Uterus (tissue), 4 donors: ENCODE results near the gene NQO2. TPM values are rescaled to one million over a fixed set of nuclear protein-coding genes. Genes with fewer than 3 reads are reported as not detected.

Experiments
- DNase-seq, 2 donors: peaks; one replicate each; pipeline ENCODE4 v3.0.0-alpha.2; 2019 to 2020
- H3K27ac ChIP-seq, 2 donors: fragments of 200-600 bp; sonication (generic); 1 replicate in 1 of 2; 2 replicates in 1 of 2; pipeline ENCODE4 v1.5.1; 2016 to 2018
- H3K27me3 ChIP-seq, 2 donors: fragments of 200-600 bp; sonication (generic); one replicate each; pipeline ENCODE4 v1.5.1; 2018 to 2019; ENCODE audit warnings: control low read depth in 1 of 2
- H3K36me3 ChIP-seq, 2 donors: fragments of 200-600 bp; sonication (generic); one replicate each; pipeline ENCODE4 v1.5.1; 2019; ENCODE audit warnings: control low read depth in 1 of 2
- H3K4me1 ChIP-seq, 2 donors: fragments of 200-600 bp; sonication (generic); one replicate each; pipeline ENCODE4 v1.5.1; 2018 to 2019; ENCODE audit warnings: control low read depth in 1 of 2
- H3K4me3 ChIP-seq, 2 donors: fragments of 200-600 bp; sonication (generic); 1 replicate in 1 of 2; 2 replicates in 1 of 2; pipeline ENCODE4 v1.5.1; 2018 to 2019; ENCODE audit warnings: mild to moderate bottlenecking in 1 of 2
- H3K9me3 ChIP-seq, 2 donors: fragments of 200-600 bp; sonication (generic); one replicate each; pipeline ENCODE4 v1.5.1; 2019; ENCODE audit warnings: control low read depth in 1 of 2
- POLR2A ChIP-seq, 2 donors: fragments of 450-650 bp; IDR thresholded peaks; one replicate each; pipeline ENCODE4 v1.6.1; 2016; ENCODE audit warnings: antibody characterized with exemption in 2 of 2, mild to moderate bottlenecking in 1 of 2, moderate library complexity in 1 of 2
- intact Hi-C: fragments of 100-400 bp; cut with DNase I; formaldehyde crosslinking; loops from one replicate; pipeline ENCODE4 v1.15.1; 2023; ENCODE audit warnings: low total_unique reads
- small RNA-seq: library from RNA; depleted of rRNA; stranded (forward); fragments of <200 nt; gene quantifications from one replicate; pipeline ENCODE3, GENCODE V24; 2016
- total RNA-seq, 4 donors: library from RNA; depleted of rRNA in 3 of 4; stranded (reverse); fragments of >200 nt in 3 of 4; gene quantifications; one replicate each; pipeline versions ENCODE4 v1.1.0 to v1.2.4, GENCODE V29; 2014 to 2023
- TF ChIP-seq, protein P1 (sequence below), 4 experiments: fragments of 200-600 bp in 2 of 4; fragments of 450-650 bp in 2 of 4; sonication (generic) in 2 of 4; IDR thresholded peaks; one replicate each; pipeline ENCODE4 v1.5.1; 2016 to 2019; ENCODE audit warnings: antibody characterized with exemption in 4 of 4, mild to moderate bottlenecking in 2 of 4, moderate library complexity in 1 of 4
- donor health status: DM: yes; HTN: yes; CAD: no.

The NQO2 gene
- total RNA-seq, 4 donors from 2014 or later: 7.8 to 50.3 (median 21.6) TPM

DNA sequence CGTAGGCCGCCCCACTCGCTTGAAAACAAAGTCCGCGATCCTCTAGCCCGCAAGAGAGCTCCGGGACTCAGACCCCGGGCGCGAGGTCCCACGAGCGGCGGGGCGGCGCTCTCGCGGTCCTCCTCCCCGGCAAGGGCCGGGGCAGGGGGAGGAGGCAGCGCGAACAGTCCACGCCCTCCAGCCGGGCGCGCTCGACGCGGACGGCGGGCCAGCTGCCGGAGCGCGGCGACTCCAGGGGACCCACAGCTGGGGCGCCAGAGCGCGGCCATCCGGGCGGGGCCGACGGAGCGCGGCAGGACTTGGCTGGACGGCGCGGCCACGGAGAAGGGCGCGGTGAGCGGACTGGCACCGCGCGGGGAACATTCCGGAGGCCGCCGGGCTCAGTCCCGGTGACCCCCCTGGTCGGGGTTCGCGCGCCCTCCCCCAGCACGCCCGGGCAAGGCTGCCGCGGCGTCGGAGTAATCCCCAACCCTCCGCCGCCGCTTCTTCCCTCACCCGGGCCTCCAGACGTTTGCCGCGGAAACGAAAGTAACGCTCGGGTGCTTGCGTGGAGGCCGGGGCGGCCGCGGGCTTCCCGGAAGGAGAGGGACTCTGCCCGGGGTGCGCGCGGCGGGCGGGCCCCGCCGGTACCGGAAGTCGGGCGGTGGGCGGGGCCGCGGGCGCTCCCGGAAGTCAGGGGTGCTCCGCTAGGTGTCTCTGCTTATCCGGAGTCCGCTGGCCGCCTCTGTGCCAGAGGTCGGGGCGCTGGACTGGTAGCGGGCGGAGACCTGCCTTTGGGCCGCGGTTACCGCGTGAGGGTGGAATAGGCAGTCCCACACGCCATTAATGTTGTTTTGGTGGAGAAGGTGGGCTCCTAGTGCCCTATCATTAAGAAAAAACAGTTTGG is 68.9 kb downstream of the NQO2 start, which contains the start of gene RIPK1:
RIPK1 (plus strand) TSS at position 166 of the 886 bp plus-strand sequence. CDS start 8,330 bp downstream, outside the sequence.
- peaks cover 0 to 4% of the 10 kb centered on the region in 2 donors for H3K4me1 ChIP-seq
- intact Hi-C loops: loop anchor here (5.0 kb wide), 1 partner anchor 76 kb away; no protein-coding TSS in a partner anchor
- DNase-seq: peak; percentile 93 to 94

More for the DNA sequence above, 68.9 kb downstream of the NQO2 start, which contains the start of gene RIPK1:
- Histone ChIP-seq H3K9me3 (no peaks in the 10 kb centered on the region), H3K27me3 (no peaks in the 10 kb centered on the region), H3K36me3 (no peaks in the 10 kb centered on the region), H3K4me3 (peak within 1 kb of the TSS; percentile 61 to 98), H3K27ac (peak within 1 kb of the TSS; percentile 97 to 100)
- peak; percentile 85 to 92 for TF ChIP-seq POLR2A (IDR thresholded peaks at IDR 0.05)
- TF ChIP-seq, protein P1, sequence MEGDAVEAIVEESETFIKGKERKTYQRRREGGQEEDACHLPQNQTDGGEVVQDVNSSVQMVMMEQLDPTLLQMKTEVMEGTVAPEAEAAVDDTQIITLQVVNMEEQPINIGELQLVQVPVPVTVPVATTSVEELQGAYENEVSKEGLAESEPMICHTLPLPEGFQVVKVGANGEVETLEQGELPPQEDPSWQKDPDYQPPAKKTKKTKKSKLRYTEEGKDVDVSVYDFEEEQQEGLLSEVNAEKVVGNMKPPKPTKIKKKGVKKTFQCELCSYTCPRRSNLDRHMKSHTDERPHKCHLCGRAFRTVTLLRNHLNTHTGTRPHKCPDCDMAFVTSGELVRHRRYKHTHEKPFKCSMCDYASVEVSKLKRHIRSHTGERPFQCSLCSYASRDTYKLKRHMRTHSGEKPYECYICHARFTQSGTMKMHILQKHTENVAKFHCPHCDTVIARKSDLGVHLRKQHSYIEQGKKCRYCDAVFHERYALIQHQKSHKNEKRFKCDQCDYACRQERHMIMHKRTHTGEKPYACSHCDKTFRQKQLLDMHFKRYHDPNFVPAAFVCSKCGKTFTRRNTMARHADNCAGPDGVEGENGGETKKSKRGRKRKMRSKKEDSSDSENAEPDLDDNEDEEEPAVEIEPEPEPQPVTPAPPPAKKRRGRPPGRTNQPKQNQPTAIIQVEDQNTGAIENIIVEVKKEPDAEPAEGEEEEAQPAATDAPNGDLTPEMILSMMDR (IDR thresholded peaks at IDR 0.05): peak; percentile 39 to 51 (median 49)

Small RNA genes lying within 50 kb of the gene (small RNA-seq; reads per million reads assigned to genes)
- gene AL133351.4: not detected

Other genes with a start within 250 kb of the NQO2 start
- 1 to 10 TPM; 1.2 to 6.4 (median 1.3) TPM for gene MYLK4, start 249.0 kb upstream of the NQO2 start, total RNA-seq
- gene WRNIP1, start 234.5 kb upstream of the NQO2 start, total RNA-seq: 10 to 100 TPM; 34.1 to 50.5 (median 41.7) TPM
- 10 to 100 TPM in 2 of 4 donors, 1 to 10 TPM in 2; 7.7 to 28.2 (median 17.2) TPM for gene SERPINB1, start 158.0 kb upstream of the NQO2 start, total RNA-seq
- 10 to 100 TPM in 2 of 4 donors, 1 to 10 TPM in 2; 8.7 to 17.7 (median 10.8) TPM for gene SERPINB9, start 96.6 kb upstream of the NQO2 start, total RNA-seq
- 100 to 1,000 TPM in 3 of 4 donors, 10 to 100 TPM in 1; 84.9 to 266 (median 203) TPM for gene SERPINB6, start 28.3 kb upstream of the NQO2 start, total RNA-seq
- 10 to 100 TPM; 11.5 to 35.0 (median 30.1) TPM for gene RIPK1, start 68.6 kb downstream of the NQO2 start, total RNA-seq
- 10 to 100 TPM in 3 of 4 donors, 1 to 10 TPM in 1; 4.1 to 30.9 (median 22.0) TPM for gene BPHL, start 118.8 kb downstream of the NQO2 start, total RNA-seq
- 100 to 1,000 TPM in 1 of 4 donors, 10 to 100 TPM in 3; 21.5 to 100 (median 59.0) TPM for gene TUBB2A, start 157.7 kb downstream of the NQO2 start, total RNA-seq
- 10 to 100 TPM in 1 of 4 donors, 1 to 10 TPM in 1, under 1 TPM in 1, not detected in 1; 0.26 to 80.7 (median 4.3) TPM for gene TUBB2B, start 227.8 kb downstream of the NQO2 start, total RNA-seq